Measurements from ENCODE around the gene SLC4A3. TPM values are rescaled to one million over a fixed set of nuclear protein-coding genes. Genes with fewer than 3 reads are reported as not detected.

SLC4A3 gene
- total and polyA plus RNA-seq, 2 donors (not counting 3 experiments of a cell fraction or from before 2014, with no cell fraction given): 0.29 to 0.35 TPM

GRCh38 chr2:219675221-219675620 lies 47.8 kb downstream of the SLC4A3 start:
- Histone ChIP-seq H3K9me1 (replicated peaks; ENCODE audit: control insufficient read depth, extremely low read depth, insufficient read depth, low read length) (no peaks in the 10 kb centered on the region), H3K79me2 (ENCODE audit: control insufficient read depth, insufficient read depth, low read length) (no peaks in the 10 kb centered on the region), H3K36me3 (ENCODE audit: control insufficient read depth in 2 of 2, extremely low read depth in 1 of 2, insufficient read depth in 2 of 2, low read length in 2 of 2) (no peaks in the 10 kb centered on the region), H4K20me1 (replicated peaks; ENCODE audit: control insufficient read depth, extremely low read depth, insufficient read depth, low read length) (no peaks in the 10 kb centered on the region), H3K9ac (replicated peaks; ENCODE audit: extremely low read depth, insufficient read depth, low read length) (no peak overlapping the region), H3K4me1 (ENCODE audit: control insufficient read depth, extremely low read depth, insufficient read depth, low read length) (no peaks in the 10 kb centered on the region), H3K4me3 (replicated peaks in 1 of 3; ENCODE audit: insufficient read depth in 1 of 3, low read depth in 1 of 3, low read length in 3 of 3) (no peak overlapping the region), H3K9me3 (replicated peaks; ENCODE audit: control insufficient read depth, insufficient read depth, low read length) (no peaks in the 10 kb centered on the region), H3K27me3 (ENCODE audit: control insufficient read depth in 2 of 2, insufficient read depth in 2 of 2, low read length in 2 of 2) (peaks cover 0 to 2% of the 10 kb centered on the region in 2 experiments), H2AFZ (ENCODE audit: low read depth, low read length) (no peak overlapping the region), H3K4me2 (ENCODE audit: insufficient read depth, low read length) (no peak overlapping the region), H3K27ac (ENCODE audit: insufficient read depth, low read depth, low read length) (no peak overlapping the region)
- TF ChIP-seq EZH2 (IDR thresholded peaks at IDR 0.05; ENCODE audit: borderline replicate concordance, low read depth, low read length, severe bottlenecking): no peak
- no peak for TF ChIP-seq MYC (IDR thresholded peaks at IDR 0.05; ENCODE audit: low read depth, low read length)
- no peak for TF ChIP-seq CTCF (IDR thresholded peaks at IDR 0.05; ENCODE audit: extremely low read depth in 1 of 2, insufficient read depth in 1 of 2, low read depth in 1 of 2, low read length in 2 of 2)
- TF ChIP-seq POLR2A (IDR thresholded peaks at IDR 0.05; ENCODE audit: low read depth, low read length): no peak
- TF ChIP-seq GATA2 (IDR thresholded peaks at IDR 0.05; ENCODE audit: insufficient read depth, insufficient read length, low read depth, low read length): no peak
- no peak for TF ChIP-seq JUN (IDR thresholded peaks at IDR 0.05; ENCODE audit: borderline replicate concordance, insufficient read depth, insufficient read length, low read depth)
- no peak for TF ChIP-seq POLR2AphosphoS5 (IDR thresholded peaks at IDR 0.05; ENCODE audit: insufficient read depth, low read depth, low read length)
- no peak for TF ChIP-seq FOS (IDR thresholded peaks at IDR 0.05; ENCODE audit: borderline replicate concordance, insufficient read depth, low read length)
- TF ChIP-seq, protein P1, sequence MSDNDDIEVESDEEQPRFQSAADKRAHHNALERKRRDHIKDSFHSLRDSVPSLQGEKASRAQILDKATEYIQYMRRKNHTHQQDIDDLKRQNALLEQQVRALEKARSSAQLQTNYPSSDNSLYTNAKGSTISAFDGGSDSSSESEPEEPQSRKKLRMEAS (IDR thresholded peaks at IDR 0.05; ENCODE audit: insufficient read depth, insufficient read length): no peak
- DNase-seq (ENCODE audit: low read depth, low spot score) (no peak), FAIRE-seq (no peak)
- ChIA-PET POLR2A (no interaction called here), CTCF (interaction anchor here (1.1 to 1.7 kb wide), 2 partner anchors 14 to 134 kb away, joined by 3 to 6 read pairs; no protein-coding TSS in a partner anchor)
- intact Hi-C loops (cut with micrococcal nuclease) (no loop called here), dilution Hi-C loops (cut with MboI; ENCODE audit: extremely low pct_ligation_motif_present, low sequenced_read_pairs) (no loop called here)
- no TSS peak for BruUV-seq (replicated peaks)
